ENCODE data around the gene PPP6R3.

PPP6R3 gene

GRCh38 chr11:68448604-68449011, 11.9 kb upstream of the PPP6R3 start:
- Histone ChIP-seq H3K27me3 (ENCODE audit: insufficient read depth, low read depth) (no peaks in the 10 kb centered on the region), H2AFZ (ENCODE audit: low read depth) (no peak overlapping the region), H3K4me3 (IDR thresholded peaks at IDR 0.05; ENCODE audit: insufficient read depth, low read depth, low read length) (no peak overlapping the region), H3K9ac (no peak overlapping the region), H4K20me1 (ENCODE audit: insufficient read depth) (no peaks in the 10 kb centered on the region), H3K4me2 (no peak overlapping the region), H3K4me1 (ENCODE audit: low read depth, poor library complexity, severe bottlenecking) (peaks cover 3% of the 10 kb centered on the region), H3K79me2 (ENCODE audit: insufficient read depth, low read depth) (no peaks in the 10 kb centered on the region), H3K36me3 (ENCODE audit: insufficient read depth) (no peaks in the 10 kb centered on the region), H3K27ac (no peak overlapping the region)
- TF ChIP-seq, protein P1, sequence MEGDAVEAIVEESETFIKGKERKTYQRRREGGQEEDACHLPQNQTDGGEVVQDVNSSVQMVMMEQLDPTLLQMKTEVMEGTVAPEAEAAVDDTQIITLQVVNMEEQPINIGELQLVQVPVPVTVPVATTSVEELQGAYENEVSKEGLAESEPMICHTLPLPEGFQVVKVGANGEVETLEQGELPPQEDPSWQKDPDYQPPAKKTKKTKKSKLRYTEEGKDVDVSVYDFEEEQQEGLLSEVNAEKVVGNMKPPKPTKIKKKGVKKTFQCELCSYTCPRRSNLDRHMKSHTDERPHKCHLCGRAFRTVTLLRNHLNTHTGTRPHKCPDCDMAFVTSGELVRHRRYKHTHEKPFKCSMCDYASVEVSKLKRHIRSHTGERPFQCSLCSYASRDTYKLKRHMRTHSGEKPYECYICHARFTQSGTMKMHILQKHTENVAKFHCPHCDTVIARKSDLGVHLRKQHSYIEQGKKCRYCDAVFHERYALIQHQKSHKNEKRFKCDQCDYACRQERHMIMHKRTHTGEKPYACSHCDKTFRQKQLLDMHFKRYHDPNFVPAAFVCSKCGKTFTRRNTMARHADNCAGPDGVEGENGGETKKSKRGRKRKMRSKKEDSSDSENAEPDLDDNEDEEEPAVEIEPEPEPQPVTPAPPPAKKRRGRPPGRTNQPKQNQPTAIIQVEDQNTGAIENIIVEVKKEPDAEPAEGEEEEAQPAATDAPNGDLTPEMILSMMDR (conservative IDR thresholded peaks at IDR 0.05; ENCODE audit: low read depth, low read length), result no peak

DNA sequence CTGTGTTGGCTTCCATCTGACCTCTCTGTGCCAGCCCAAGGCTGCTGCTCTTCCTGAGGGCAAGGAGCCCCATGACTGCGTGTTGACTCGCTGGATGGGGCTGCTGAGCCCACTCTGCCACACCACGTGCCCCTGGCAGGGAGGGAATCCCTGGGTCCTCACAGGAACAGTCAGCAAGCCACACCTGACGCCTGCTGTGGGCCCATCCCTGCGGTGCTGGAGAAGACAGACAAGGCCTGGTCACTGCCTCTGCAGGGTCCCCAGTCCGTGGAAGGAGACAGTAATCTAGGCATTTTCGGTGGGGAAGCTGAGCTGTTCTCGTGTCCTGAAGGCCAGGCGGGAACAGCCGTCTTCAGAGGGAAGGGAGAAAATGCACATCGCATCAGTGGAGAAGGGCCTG, 10.6 kb upstream of the PPP6R3 start:
- no peaks in the 10 kb centered on the region for H3K27me3 ChIP-seq (ENCODE audit: insufficient read depth, low read depth)
- no peaks in the 10 kb centered on the region for H3K79me2 ChIP-seq (ENCODE audit: insufficient read depth, low read depth)
- H4K20me1 ChIP-seq (ENCODE audit: insufficient read depth), result no peaks in the 10 kb centered on the region
- H2AFZ ChIP-seq (ENCODE audit: low read depth), result no peak overlapping the region
- peaks cover 3% of the 10 kb centered on the region for H3K4me1 ChIP-seq (ENCODE audit: low read depth, poor library complexity, severe bottlenecking)
- H3K4me3 ChIP-seq (IDR thresholded peaks at IDR 0.05; ENCODE audit: insufficient read depth, low read depth, low read length), result no peak overlapping the region
- no peak overlapping the region for H3K4me2 ChIP-seq
- H3K9ac ChIP-seq, result no peak overlapping the region
- TF ChIP-seq, protein P1 (conservative IDR thresholded peaks at IDR 0.05; ENCODE audit: low read depth, low read length), result no peak
- no peaks in the 10 kb centered on the region for H3K36me3 ChIP-seq (ENCODE audit: insufficient read depth)
- no peak overlapping the region for H3K27ac ChIP-seq

- TF ChIP-seq, protein P1 (conservative IDR thresholded peaks at IDR 0.05; ENCODE audit: low read depth, low read length), result no peak
- Histone ChIP-seq H3K79me2 (ENCODE audit: insufficient read depth, low read depth) (no peaks in the 10 kb centered on the region), H4K20me1 (ENCODE audit: insufficient read depth) (no peaks in the 10 kb centered on the region), H2AFZ (ENCODE audit: low read depth) (no peak overlapping the region), H3K9ac (no peak overlapping the region), H3K27me3 (ENCODE audit: insufficient read depth, low read depth) (no peaks in the 10 kb centered on the region), H3K4me2 (no peak overlapping the region), H3K27ac (no peak overlapping the region), H3K4me3 (IDR thresholded peaks at IDR 0.05; ENCODE audit: insufficient read depth, low read depth, low read length) (no peak overlapping the region), H3K4me1 (ENCODE audit: low read depth, poor library complexity, severe bottlenecking) (peaks cover 3% of the 10 kb centered on the region), H3K36me3 (ENCODE audit: insufficient read depth) (no peaks in the 10 kb centered on the region)
Observed at GRCh38 chr11:68450711-68451110, 9.8 kb upstream of the PPP6R3 start.

- H3K4me3 ChIP-seq (IDR thresholded peaks at IDR 0.05; ENCODE audit: insufficient read depth, low read depth, low read length), result no peak overlapping the region
- H3K9ac ChIP-seq, result no peak overlapping the region
- no peaks in the 10 kb centered on the region for H3K79me2 ChIP-seq (ENCODE audit: insufficient read depth, low read depth)
- TF ChIP-seq, protein P1 (conservative IDR thresholded peaks at IDR 0.05; ENCODE audit: low read depth, low read length), result no peak
- no peaks in the 10 kb centered on the region for H4K20me1 ChIP-seq (ENCODE audit: insufficient read depth)
- H3K27ac ChIP-seq, result no peak overlapping the region
- no peaks in the 10 kb centered on the region for H3K27me3 ChIP-seq (ENCODE audit: insufficient read depth, low read depth)
- no peaks in the 10 kb centered on the region for H3K36me3 ChIP-seq (ENCODE audit: insufficient read depth)
- H3K4me2 ChIP-seq, result no peak overlapping the region
- no peak overlapping the region for H2AFZ ChIP-seq (ENCODE audit: low read depth)
- H3K4me1 ChIP-seq (ENCODE audit: low read depth, poor library complexity, severe bottlenecking), result no peaks in the 10 kb centered on the region
Observed at GRCh38 chr11:68454767-68455166, 5.8 kb upstream of the PPP6R3 start.

All from KMS-11 (cell line).